Astrocyte (in vitro differentiated cells and primary cell): Measurements from ENCODE around the gene APC2.

Source experiments
- CTCF ChIP-seq: IDR thresholded peaks from 2 replicates; pipeline ENCODE4 v1.5.1; 2011; ENCODE audit warnings: low read depth, mild to moderate bottlenecking, inconsistent platforms, low read length, moderate library complexity; ENCODE audit not compliant: insufficient read depth
- EZH2 ChIP-seq: IDR thresholded peaks from 2 replicates; pipeline ENCODE4 v1.6.1; 2012; ENCODE audit warnings: mild to moderate bottlenecking, low read length, inconsistent platforms; ENCODE audit not compliant: insufficient read depth

DNA sequence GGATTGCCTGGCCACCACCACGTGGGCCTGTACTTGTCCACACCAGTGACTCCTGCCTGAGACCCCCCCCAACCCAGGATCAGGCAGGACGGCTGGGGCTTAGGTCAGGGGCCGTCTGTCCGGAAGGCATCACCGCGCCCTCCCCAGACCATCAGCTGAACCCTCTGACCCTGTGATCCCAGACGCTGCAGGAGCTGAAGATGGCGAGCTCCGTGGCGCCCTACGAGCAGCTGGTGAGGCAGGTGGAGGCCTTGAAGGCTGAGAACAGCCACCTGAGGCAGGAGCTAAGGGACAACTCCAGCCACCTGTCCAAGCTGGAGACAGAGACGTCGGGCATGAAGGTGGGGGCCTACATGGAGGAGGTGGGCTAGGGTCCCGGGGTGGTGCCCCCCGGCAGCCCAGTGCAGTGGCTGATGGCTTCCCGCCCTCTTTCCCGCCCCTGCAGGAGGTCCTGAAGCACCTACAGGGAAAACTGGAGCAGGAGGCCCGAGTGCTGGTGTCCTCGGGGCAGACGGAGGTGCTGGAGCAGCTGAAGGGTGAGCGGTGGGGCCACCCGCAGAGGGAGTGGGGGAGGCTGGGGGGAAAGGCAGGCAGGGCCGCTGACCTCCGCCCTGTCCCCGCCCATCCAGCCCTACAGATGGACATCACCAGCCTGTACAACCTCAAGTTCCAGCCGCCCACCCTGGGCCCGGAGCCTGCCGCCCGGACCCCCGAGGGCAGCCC lies 3.0 kb downstream of the APC2 start:
- TF ChIP-seq CTCF (no peak), EZH2 (no peak)
